Ascending aorta (tissue), 2 donors: ENCODE results near the gene CREG1. TPM values are rescaled to one million over a fixed set of nuclear protein-coding genes. Genes with fewer than 3 reads are reported as not detected.
"Not testable (repeated sequence)": the region's sequence is repeated elsewhere in the genome, so short reads cannot be mapped to it uniquely, and the experiment has no call there.

Experiments used
- DNase-seq, 2 donors: peaks; one replicate each; pipeline ENCODE4 v3.0.0-alpha.2; 2019; ENCODE audit warnings: low spot score in 2 of 2
- H3K27ac ChIP-seq, 2 donors: fragments of 200-600 bp; sonication (generic); one replicate each; pipeline ENCODE4 v1.5.1; 2016 to 2017; ENCODE audit warnings: mild to moderate bottlenecking in 1 of 2
- H3K27me3 ChIP-seq: fragments of 200-600 bp; sonication (generic); one replicate; pipeline ENCODE4 v1.5.1; 2017
- H3K36me3 ChIP-seq, 2 donors: fragments of 200-600 bp; sonication (generic); one replicate each; pipeline ENCODE4 v1.5.1; 2016
- H3K4me1 ChIP-seq, 2 donors: fragments of 200-600 bp; sonication (generic); one replicate each; pipeline ENCODE4 v1.5.1; 2016 to 2017; ENCODE audit warnings: mild to moderate bottlenecking in 1 of 2
- H3K4me3 ChIP-seq, 2 donors: fragments of 200-600 bp; sonication (generic); one replicate each; pipeline ENCODE4 v1.5.1; 2016 to 2017; ENCODE audit warnings: mild to moderate bottlenecking in 1 of 2
- H3K9me3 ChIP-seq, 2 donors: fragments of 200-600 bp; sonication (generic); one replicate each; pipeline ENCODE4 v1.5.1; 2016
- CTCF ChIP-seq, 3 experiments: fragments of 200-600 bp in 2 of 3; fragments of 450-650 bp in 1 of 3; sonication (generic) in 2 of 3; IDR thresholded peaks; one replicate each; pipeline ENCODE4 v1.5.1; 2016 to 2019; ENCODE audit warnings: antibody characterized with exemption in 3 of 3, mild to moderate bottlenecking in 1 of 3, moderate library complexity in 1 of 3
- intact Hi-C: fragments of 100-400 bp; cut with DNase I; formaldehyde crosslinking; loops from one replicate; pipeline ENCODE4 v1.15.1; 2023
- total RNA-seq: library from RNA; depleted of rRNA; stranded (reverse); fragments of >200 nt; gene quantifications from one replicate; pipeline ENCODE4 v1.1.0, GENCODE V29; 2016

CREG1 gene
- total RNA-seq, 1 donor from 2014 or later = 170 TPM

DNA sequence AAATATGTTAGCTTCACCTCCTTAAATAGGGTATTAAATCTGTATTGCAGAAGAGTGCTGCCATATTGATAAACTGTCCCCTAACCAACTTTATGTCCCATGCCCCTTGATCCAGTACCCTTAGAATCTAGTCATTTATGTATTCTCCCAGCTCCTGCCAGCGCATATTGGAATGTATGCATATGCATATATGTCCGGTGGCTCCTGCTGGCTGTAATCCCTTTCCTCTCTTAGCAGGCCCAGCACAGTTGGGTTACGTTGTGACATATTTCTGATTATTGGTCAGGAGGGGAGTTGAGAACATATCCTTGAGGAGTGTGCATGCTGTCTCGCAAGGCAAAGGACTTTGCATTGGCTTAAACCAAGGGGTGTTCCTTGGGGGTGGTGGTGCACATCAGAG lies 29.2 kb upstream of the CREG1 start:
- H3K27ac ChIP-seq = no peak overlapping the region
- no peaks in the 10 kb centered on the region for H3K27me3 ChIP-seq
- intact Hi-C loops = no loop called here
- H3K4me1 ChIP-seq = no peaks in the 10 kb centered on the region
- no peaks in the 10 kb centered on the region for H3K9me3 ChIP-seq
- no peak overlapping the region for H3K4me3 ChIP-seq
- DNase-seq = no peak
- H3K36me3 ChIP-seq = no peaks in the 10 kb centered on the region
- TF ChIP-seq CTCF (IDR thresholded peaks at IDR 0.05) = no peak

DNA sequence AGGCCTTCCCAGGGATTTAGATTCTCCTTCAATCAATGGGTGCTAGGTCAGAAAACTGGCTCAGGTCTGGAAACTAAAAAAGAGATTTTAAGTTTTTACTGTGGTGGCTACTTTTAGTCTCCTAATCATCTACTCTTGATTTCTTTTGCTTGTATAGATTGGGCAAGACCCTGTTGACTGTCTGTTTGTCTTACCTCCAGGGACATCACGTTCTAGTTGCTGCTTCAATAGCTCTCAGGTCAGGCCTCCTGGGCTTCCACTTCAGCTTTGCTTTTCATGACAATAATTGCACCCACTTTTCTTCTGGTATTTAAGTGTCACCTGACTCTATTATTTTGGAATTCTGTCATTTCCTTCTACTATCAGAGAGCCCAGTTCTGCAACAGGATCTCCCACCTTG lies 28.5 kb upstream of the CREG1 start:
- intact Hi-C loops = no loop called here
- no peaks in the 10 kb centered on the region for H3K9me3 ChIP-seq
- no peak for DNase-seq
- no peak for TF ChIP-seq CTCF (IDR thresholded peaks at IDR 0.05)
- no peaks in the 10 kb centered on the region for H3K27me3 ChIP-seq
- H3K4me1 ChIP-seq = no peaks in the 10 kb centered on the region
- no peak overlapping the region for H3K4me3 ChIP-seq
- no peak overlapping the region for H3K27ac ChIP-seq
- no peaks in the 10 kb centered on the region for H3K36me3 ChIP-seq

- H3K9me3 ChIP-seq = no peaks in the 10 kb centered on the region
- no peaks in the 10 kb centered on the region for H3K4me1 ChIP-seq
- no peak overlapping the region for H3K4me3 ChIP-seq
- intact Hi-C loops = no loop called here
- no peak for DNase-seq
- TF ChIP-seq CTCF (IDR thresholded peaks at IDR 0.05) = no peak
- H3K36me3 ChIP-seq = no peaks in the 10 kb centered on the region
- H3K27ac ChIP-seq = no peak overlapping the region
- H3K27me3 ChIP-seq = no peaks in the 10 kb centered on the region
These were observed 26.4 kb upstream of the CREG1 start for GRCh38 chr1:167579986-167580385.

GRCh38 chr1:167578939-167579521 lies 25.5 kb upstream of the CREG1 start:
- Histone ChIP-seq H3K27ac (no peak overlapping the region), H3K27me3 (no peaks in the 10 kb centered on the region), H3K36me3 (no peaks in the 10 kb centered on the region), H3K4me1 (no peaks in the 10 kb centered on the region), H3K9me3 (no peaks in the 10 kb centered on the region), H3K4me3 (no peak overlapping the region)
- no peak for TF ChIP-seq CTCF (IDR thresholded peaks at IDR 0.05)
- no peak for DNase-seq
- intact Hi-C loops = no loop called here

- no peaks in the 10 kb centered on the region for H3K9me3 ChIP-seq
- DNase-seq = no peak
- H3K4me3 ChIP-seq = no peak overlapping the region
- no peak for TF ChIP-seq CTCF (IDR thresholded peaks at IDR 0.05)
- no peaks in the 10 kb centered on the region for H3K36me3 ChIP-seq
- H3K4me1 ChIP-seq = no peaks in the 10 kb centered on the region
- intact Hi-C loops = no loop called here
- H3K27me3 ChIP-seq = no peaks in the 10 kb centered on the region
- H3K27ac ChIP-seq = no peak overlapping the region
These were observed 22.1 kb upstream of the CREG1 start for GRCh38 chr1:167575649-167576048.

GRCh38 chr1:167573035-167573434 lies 19.5 kb upstream of the CREG1 start:
- no peak for TF ChIP-seq CTCF (IDR thresholded peaks at IDR 0.05)
- Histone ChIP-seq H3K27me3 (no peaks in the 10 kb centered on the region), H3K36me3 (no peaks in the 10 kb centered on the region), H3K4me1 (no peaks in the 10 kb centered on the region), H3K4me3 (no peak overlapping the region), H3K27ac (no peak overlapping the region), H3K9me3 (no peaks in the 10 kb centered on the region)
- intact Hi-C loops = no loop called here
- no peak for DNase-seq

DNA sequence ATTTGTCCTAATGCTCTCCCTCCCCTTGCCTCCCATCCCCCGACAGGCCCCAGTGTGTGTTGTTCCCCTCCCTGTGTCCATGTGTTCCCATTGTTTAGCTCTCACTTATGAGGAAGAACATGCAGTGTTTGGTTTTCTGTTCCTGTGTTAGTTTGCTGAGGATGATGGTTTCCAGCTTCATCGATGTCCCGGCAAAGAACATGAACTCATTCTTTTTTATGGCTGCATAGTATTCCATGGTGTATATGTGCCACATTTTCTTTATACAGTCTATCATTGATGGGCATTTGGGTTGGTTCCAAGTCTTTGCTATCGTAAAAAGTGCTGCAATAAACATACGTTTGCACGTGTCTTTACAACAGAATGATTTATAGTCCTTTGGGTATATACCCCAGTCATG lies 17.1 kb upstream of the CREG1 start:
- H3K4me3 ChIP-seq, H3K9me3 ChIP-seq, DNase-seq, intact Hi-C loops, H3K36me3 ChIP-seq, H3K4me1 ChIP-seq, H3K27me3 ChIP-seq, H3K27ac ChIP-seq: not testable (repeated sequence)
